Measurements from ENCODE around the gene PPFIBP1.

DNA sequence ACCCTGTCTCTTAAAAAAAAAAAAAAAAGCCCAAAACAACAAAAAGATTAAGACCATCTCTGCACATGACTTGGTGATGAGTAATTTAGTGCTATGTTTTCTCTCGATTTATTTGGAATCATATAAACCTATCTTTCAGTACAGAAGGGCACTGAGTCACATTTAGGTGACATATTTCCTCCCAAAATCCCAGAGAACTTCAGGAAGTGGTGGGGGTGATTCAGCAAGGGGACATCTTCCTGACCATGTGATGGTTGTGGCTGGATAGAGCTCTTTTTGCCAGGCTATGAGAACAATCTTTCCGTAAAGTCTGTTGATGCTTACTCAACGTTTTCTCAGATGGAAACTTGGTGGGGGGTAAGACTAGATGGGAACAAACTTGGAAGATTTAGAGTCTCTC, 50.0 kb downstream of the PPFIBP1 start:
- TF ChIP-seq, protein P1, sequence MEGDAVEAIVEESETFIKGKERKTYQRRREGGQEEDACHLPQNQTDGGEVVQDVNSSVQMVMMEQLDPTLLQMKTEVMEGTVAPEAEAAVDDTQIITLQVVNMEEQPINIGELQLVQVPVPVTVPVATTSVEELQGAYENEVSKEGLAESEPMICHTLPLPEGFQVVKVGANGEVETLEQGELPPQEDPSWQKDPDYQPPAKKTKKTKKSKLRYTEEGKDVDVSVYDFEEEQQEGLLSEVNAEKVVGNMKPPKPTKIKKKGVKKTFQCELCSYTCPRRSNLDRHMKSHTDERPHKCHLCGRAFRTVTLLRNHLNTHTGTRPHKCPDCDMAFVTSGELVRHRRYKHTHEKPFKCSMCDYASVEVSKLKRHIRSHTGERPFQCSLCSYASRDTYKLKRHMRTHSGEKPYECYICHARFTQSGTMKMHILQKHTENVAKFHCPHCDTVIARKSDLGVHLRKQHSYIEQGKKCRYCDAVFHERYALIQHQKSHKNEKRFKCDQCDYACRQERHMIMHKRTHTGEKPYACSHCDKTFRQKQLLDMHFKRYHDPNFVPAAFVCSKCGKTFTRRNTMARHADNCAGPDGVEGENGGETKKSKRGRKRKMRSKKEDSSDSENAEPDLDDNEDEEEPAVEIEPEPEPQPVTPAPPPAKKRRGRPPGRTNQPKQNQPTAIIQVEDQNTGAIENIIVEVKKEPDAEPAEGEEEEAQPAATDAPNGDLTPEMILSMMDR (IDR thresholded peaks at IDR 0.05 in 8 of 11, conservative IDR thresholded peaks at IDR 0.05 in 3 of 11) = no peak
- no peak for TF ChIP-seq POLR2A (IDR thresholded peaks at IDR 0.05)
- TF ChIP-seq POLR2AphosphoS5 (IDR thresholded peaks at IDR 0.05) = no peak
